Stimulated activated CD8-positive, alpha-beta memory T cell treated with anti-CD3 and anti-CD28 coated beads, Interleukin-12 subunit alpha, Interleukin-12 subunit beta, amount 100 ng/mL, for 1 hour (primary cell): ENCODE measurements around the gene C2CD3.
"Not testable (repeated sequence)": the region's sequence is repeated elsewhere in the genome, so short reads cannot be mapped to it uniquely, and the experiment has no call there.

ENCODE experiments used
- DNase-seq: peaks from one replicate; pipeline ENCODE4 v3.0.0-alpha.2; 2020; ENCODE audit warnings: low read depth

C2CD3 gene

GRCh38 chr11:74004759-74005615, 165.8 kb downstream of the C2CD3 start:
- DNase-seq = peak; percentile 73

GRCh38 chr11:74004046-74004695, 166.6 kb downstream of the C2CD3 start:
- no peak for DNase-seq

- DNase-seq = no peak
Observed at GRCh38 chr11:74002832-74003231, 168.0 kb downstream of the C2CD3 start.

GRCh38 chr11:74001822-74002286, 168.9 kb downstream of the C2CD3 start:
- no peak for DNase-seq

- no peak for DNase-seq
Observed at GRCh38 chr11:74000307-74001133, 170.3 kb downstream of the C2CD3 start.

GRCh38 chr11:73999581-74000306, 171.1 kb downstream of the C2CD3 start:
- DNase-seq = no peak

GRCh38 chr11:73998846-73999575, 171.8 kb downstream of the C2CD3 start:
- DNase-seq = no peak

- no peak for DNase-seq
Observed at GRCh38 chr11:73997120-73997770, 173.6 kb downstream of the C2CD3 start.

GRCh38 chr11:73996161-73996747, 174.5 kb downstream of the C2CD3 start:
- no peak for DNase-seq

- no peak for DNase-seq
Observed at GRCh38 chr11:73995731-73996130, 175.1 kb downstream of the C2CD3 start.

GRCh38 chr11:73995247-73995646, 175.6 kb downstream of the C2CD3 start:
- DNase-seq = no peak

GRCh38 chr11:73991471-73992006, 179.3 kb downstream of the C2CD3 start:
- DNase-seq = no peak

GRCh38 chr11:73990730-73991129, 180.1 kb downstream of the C2CD3 start:
- DNase-seq = no peak

GRCh38 chr11:73989156-73989555, 181.6 kb downstream of the C2CD3 start:
- no peak for DNase-seq

GRCh38 chr11:73988227-73988626, 182.6 kb downstream of the C2CD3 start:
- no peak for DNase-seq

- DNase-seq = not testable (repeated sequence)
Observed at GRCh38 chr11:73985661-73986060, 185.1 kb downstream of the C2CD3 start.

- no peak for DNase-seq
Observed at GRCh38 chr11:73983741-73984538, 186.9 kb downstream of the C2CD3 start.

- DNase-seq = peak; percentile 85
Observed at GRCh38 chr11:73982990-73983740, 187.6 kb downstream of the C2CD3 start.
